Neural progenitor cell (in vitro differentiated cells): ENCODE data around the gene CYP11A1.

Experiments used
- CTCF ChIP-seq: fragments of 200-600 bp; sonication (generic); IDR thresholded peaks from 2 replicates; pipeline ENCODE4 v1.5.1; 2017; ENCODE audit warnings: antibody characterized with exemption, mild to moderate bottlenecking
- EZH2 ChIP-seq: fragments of 200-600 bp; sonication (generic); IDR thresholded peaks from 2 replicates; pipeline ENCODE4 v1.6.1; 2017; ENCODE audit warnings: antibody characterized with exemption, mild to moderate bottlenecking, moderate library complexity
- EZH2phosphoT487 ChIP-seq: fragments of 200-600 bp; sonication (generic); IDR thresholded peaks from 2 replicates; pipeline ENCODE4 v1.6.1; 2017; ENCODE audit warnings: antibody characterized with exemption

GRCh38 chr15:74297887-74298286 lies 69.6 kb downstream of the CYP11A1 start:
- no peak for TF ChIP-seq CTCF
- TF ChIP-seq EZH2phosphoT487: no peak
- TF ChIP-seq EZH2: no peak
